Gastroesophageal sphincter (tissue), 3 donors: ENCODE results near the gene CDPF1.

Experiments
- POLR2A ChIP-seq, 2 donors: fragments of 450-650 bp; IDR thresholded peaks; one replicate each; pipeline ENCODE4 v1.6.1; 2017; ENCODE audit warnings: antibody characterized with exemption in 2 of 2, mild to moderate bottlenecking in 2 of 2, moderate library complexity in 1 of 2
- POLR2AphosphoS5 ChIP-seq: sonication (generic); formaldehyde crosslinking; IDR thresholded peaks from one replicate; pipeline ENCODE4 v1.6.1; 2017; ENCODE audit warnings: antibody characterized with exemption
- TF ChIP-seq, protein P1 (sequence below), 4 experiments: fragments of 200-600 bp in 2 of 4; fragments of 450-650 bp in 2 of 4; sonication (generic) in 1 of 4; IDR thresholded peaks; one replicate each; pipeline ENCODE4 v1.5.1; 2017 to 2019; ENCODE audit warnings: antibody characterized with exemption in 4 of 4, mild to moderate bottlenecking in 2 of 4, moderate library complexity in 2 of 4

DNA sequence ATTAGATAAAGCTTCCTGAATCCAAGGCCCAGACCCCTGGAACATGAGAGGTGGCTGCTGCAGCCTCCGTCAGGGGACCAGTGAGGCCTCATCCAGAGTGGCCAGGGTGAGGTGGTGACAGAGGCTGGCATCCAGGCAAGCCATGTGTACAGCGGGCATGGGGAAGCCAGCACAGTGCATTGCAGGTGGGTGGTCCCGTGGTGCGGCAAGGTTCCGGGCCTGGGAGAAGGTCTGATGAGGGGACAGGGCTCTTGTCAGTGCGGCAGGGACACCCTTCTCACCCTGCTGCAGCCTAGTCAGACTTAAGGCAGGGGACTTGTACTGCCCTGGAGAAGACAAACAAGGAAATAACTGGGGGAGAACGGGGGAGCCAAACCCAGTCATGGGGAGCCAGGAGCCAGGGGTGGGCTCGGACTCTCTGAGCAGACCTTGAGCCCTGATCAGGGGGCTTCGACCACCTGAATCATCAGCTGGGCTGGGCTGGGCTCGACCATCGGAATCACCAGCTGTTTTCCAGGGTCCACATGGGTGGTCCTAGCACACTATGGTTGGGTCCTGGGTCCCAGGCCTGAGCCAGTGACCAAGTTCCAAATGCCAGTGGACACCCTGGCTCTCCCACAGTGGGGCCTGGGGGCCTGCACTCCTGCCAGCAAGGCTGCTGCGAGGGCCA lies 22.8 kb upstream of the CDPF1 start:
- TF ChIP-seq, protein P1, sequence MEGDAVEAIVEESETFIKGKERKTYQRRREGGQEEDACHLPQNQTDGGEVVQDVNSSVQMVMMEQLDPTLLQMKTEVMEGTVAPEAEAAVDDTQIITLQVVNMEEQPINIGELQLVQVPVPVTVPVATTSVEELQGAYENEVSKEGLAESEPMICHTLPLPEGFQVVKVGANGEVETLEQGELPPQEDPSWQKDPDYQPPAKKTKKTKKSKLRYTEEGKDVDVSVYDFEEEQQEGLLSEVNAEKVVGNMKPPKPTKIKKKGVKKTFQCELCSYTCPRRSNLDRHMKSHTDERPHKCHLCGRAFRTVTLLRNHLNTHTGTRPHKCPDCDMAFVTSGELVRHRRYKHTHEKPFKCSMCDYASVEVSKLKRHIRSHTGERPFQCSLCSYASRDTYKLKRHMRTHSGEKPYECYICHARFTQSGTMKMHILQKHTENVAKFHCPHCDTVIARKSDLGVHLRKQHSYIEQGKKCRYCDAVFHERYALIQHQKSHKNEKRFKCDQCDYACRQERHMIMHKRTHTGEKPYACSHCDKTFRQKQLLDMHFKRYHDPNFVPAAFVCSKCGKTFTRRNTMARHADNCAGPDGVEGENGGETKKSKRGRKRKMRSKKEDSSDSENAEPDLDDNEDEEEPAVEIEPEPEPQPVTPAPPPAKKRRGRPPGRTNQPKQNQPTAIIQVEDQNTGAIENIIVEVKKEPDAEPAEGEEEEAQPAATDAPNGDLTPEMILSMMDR (IDR thresholded peaks at IDR 0.05): no peak
- TF ChIP-seq POLR2A (IDR thresholded peaks at IDR 0.05): no peak
- TF ChIP-seq POLR2AphosphoS5: no peak
